ENCODE results near the gene AP5Z1.

Gene AP5Z1

GRCh38 chr7:4747013-4747412 lies 28.4 kb upstream of the AP5Z1 start:
- no peak for DNase-seq

GRCh38 chr7:4747746-4748145 lies 27.7 kb upstream of the AP5Z1 start:
- DNase-seq, result no peak

GRCh38 chr7:4748231-4748681 lies 27.2 kb upstream of the AP5Z1 start:
- no peak for DNase-seq

GRCh38 chr7:4749363-4749762 lies 26.1 kb upstream of the AP5Z1 start:
- DNase-seq, result no peak

- DNase-seq, result no peak
Measured at GRCh38 chr7:4749798-4750197, 25.6 kb upstream of the AP5Z1 start.

DNA sequence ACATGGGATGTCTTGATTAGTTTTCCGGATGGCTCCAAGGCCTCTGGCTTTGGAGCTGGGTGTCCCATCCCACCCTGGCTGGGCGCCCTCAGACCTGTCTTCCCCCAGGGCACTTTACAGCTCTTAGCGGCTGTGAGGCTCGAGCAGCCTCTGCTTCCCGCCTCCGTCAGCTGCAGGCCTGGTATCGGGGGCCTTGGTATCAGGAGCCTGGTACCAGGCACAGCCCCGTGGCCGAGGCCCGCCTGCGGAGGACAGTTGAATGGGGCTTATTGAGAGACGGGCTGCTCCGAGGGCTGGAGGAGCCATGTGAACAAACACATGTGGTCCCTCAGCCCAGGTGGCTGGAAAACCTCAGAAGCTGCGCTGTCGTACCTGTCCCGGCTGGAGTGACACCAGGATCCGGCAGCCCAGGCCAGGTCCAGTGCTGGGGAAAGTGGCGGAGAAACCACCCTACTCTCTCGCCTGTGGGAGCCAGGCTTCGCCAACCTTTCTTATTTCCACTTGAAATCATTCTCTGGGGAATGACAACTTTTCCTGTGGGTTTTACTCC lies 23.9 kb upstream of the AP5Z1 start:
- DNase-seq, result no peak

- DNase-seq, result peak; percentile 60
Measured at GRCh38 chr7:4753598-4754432, 21.6 kb upstream of the AP5Z1 start.

GRCh38 chr7:4754433-4755010 lies 20.9 kb upstream of the AP5Z1 start:
- no peak for DNase-seq

DNA sequence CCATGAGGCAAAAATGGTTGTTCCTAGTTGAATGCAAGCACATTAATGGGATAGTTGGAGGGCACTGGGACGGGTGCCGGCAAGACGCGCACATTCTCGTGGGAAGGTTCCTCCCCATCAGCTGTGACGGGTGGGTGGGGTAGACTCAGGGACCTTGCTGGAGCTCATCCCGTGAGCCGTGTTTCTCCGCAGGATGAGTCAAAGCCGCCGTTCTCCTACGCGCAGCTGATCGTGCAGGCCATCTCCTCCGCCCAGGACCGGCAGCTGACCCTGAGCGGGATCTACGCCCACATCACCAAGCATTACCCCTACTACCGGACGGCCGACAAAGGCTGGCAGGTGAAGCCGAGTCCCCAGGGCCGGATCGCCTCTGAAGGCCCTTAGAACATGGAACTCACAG lies 20.4 kb upstream of the AP5Z1 start:
- no peak for DNase-seq

DNA sequence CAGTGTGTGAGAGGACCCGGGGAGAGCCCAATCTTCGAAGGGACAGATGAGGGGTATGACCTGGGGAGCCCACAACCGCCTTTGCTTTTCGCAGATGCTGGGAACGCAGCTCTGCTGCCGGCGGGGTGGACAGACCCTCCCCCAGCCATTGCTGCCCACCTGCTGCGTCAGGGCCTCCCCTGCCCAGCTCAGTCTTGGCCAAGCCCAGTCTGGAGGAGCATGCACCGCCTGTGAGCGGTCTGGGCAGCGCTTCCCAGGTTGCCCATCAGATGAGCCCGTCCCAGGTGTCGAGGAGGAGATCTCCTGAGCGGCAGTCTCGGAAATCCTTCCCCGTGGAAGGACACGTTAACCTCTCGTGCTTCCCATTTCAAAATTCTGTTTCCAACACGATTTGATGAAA lies 17.3 kb upstream of the AP5Z1 start:
- DNase-seq, result no peak

DNA sequence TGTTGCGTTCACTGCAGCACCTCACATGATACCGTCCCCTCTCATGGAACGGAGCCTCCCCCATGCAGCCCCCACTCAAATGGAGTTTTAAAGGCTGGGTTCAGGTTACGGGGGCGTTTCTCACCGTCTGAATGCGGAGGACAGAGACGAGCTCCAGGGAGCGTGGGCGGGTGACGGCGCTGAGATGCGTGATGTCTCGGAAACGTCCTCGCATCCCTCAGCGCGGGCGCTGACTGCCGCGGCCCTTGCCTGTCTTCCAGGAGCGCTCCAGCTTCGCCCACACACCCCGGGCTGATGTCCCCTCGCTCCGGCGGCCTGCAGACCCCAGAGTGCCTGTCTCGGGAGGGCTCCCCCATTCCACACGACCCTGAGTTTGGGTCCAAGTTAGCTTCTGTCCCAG lies 16.6 kb upstream of the AP5Z1 start:
- DNase-seq, result no peak

GRCh38 chr7:4759211-4759610 lies 16.2 kb upstream of the AP5Z1 start:
- no peak for DNase-seq

GRCh38 chr7:4760952-4761351 lies 14.5 kb upstream of the AP5Z1 start:
- DNase-seq, result no peak

DNA sequence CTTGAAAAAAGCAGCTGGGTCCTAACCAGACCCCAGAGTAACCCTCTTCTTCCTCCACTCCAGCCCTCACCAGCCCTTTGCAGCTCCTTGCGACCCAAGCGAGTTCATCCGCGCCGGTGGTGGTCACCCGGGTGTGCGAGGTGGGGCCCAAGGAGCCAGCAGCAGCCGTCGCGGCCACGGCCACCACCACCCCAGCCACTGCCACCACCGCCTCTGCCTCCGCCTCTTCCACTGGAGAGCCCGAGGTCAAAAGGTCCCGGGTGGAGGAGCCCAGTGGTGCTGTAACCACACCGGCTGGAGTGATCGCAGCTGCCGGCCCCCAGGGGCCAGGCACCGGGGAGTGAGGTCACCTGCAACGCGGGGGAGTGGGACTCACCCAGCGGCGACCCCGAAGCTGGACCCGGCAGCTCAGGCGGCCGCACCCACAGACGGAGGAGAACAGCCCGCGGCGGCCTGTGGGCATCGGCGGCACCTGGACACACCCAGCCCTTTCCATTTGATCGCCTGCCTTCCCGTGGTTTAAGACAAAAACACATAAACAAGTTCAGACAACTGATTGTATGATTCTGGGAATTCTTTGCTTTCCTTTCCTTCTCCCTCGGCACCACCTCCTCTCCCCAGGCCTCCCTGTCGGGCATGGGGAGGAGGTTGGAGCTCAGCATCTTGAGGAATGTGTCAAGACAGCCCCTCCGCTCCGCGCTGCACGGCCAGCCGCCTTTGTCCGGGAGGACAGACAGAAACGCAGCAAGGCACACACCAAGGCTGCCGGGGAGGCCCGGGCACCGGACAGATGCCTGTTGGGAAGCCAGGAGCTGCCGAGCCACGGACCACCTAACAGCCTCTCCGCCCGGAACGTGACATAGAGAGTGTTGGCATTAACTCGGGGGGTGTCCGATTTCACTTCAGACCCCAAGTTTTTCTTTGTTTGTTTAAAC lies 13.0 kb upstream of the AP5Z1 start:
- no peak for DNase-seq

DNA sequence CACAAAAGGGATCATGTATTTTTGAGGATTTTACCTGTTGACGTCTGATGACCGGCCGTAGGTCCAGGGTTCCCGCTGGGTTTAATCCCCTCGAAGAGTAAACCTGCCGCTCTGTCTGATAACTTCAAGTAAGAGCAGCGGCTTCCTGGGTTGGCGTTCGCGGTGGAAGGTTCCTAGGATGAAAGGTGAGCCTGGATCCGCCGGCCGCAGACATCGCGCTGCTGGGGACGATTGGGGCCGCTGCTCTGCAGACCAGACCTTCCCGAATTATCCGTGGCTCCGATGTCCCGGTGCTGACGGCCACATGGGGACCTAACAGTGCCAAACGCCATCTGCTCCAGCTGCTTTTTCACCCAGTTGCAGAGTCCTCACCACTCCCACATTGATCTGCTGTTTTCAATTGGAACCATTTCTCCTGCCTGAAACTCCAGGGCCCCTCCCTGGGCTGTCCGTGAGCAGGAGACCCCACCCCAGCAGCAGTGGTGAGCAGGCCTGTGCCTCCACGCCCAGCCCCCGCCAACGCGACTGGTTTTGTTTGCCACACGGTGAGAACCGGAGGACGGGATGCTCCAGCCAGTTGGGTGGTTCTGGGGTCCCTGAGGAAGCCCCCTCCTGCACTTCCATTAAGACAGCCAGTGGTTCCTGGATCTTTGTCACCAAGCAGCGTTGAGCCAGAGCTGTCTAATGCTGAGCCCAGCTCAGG lies 12.2 kb upstream of the AP5Z1 start:
- DNase-seq, result no peak

GRCh38 chr7:4763794-4764185 lies 11.6 kb upstream of the AP5Z1 start:
- DNase-seq, result no peak

DNA sequence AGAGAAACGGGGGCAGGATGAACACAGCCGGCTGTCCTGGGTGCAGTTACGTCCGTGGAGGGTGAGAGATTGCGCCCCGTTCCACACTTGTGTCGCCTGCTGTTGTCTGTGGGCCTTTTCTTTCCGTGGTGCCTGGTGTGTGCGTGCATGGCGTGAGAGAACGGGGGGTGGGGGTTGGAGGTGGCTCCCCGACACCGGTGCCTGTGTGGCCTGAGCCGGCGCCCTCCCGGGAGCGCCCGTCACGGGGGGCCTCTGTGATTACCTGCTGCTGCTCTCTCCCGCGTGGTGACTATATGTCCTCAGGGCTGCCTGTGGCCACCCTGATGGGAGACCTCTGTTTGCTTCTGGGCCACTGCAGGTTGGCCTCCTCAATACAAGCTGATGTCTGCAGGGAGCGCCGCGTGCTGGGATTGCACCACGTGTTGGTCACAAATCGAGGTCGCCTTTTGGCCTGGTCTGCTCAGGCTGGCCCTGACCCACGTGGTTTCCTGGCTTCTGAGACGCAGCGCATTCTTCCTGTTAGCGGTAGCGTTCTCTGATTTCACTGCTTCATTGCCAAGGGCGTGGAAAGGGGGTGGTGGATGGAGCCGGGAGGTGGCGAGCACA lies 10.9 kb upstream of the AP5Z1 start:
- DNase-seq, result no peak

DNA sequence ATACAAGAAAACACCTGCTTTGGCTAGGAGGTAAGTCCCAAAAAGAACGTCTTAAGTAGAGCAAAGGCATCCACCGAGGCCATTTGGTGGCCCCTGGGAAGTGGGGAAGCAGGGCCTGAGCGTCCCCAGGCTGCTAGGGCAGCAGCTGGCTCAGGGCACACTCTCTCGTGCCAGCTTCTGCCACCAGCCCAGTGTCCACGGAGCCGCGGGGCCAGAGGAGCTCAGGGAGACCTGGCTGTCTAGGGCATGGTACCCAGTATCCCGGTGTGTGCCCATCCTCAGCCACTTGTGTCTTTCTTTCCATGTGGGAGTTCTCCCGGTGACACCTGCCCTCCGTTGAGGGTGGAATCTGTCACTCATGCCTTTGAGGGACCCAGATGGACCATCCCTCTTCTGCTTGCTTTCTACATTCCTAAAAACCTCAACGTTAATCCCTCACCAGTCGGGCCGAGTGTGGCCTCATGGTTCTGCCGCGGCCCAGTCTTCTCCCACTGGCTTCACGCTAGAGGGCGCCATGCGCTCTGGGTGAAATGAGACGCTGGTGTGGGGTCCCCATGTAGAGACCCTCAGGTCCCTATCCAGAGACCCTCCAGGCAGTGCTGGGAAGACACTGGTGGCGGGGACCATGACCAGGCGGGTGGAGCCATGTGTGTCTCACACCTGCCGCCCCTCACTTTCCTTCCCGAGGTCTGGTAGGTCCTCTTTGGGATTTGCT lies 9.5 kb upstream of the AP5Z1 start:
- DNase-seq, result no peak

- no peak for DNase-seq
Measured at GRCh38 chr7:4766666-4767519, 8.5 kb upstream of the AP5Z1 start.

Measured in NCI-H774 (cell line).